CD4-positive, alpha-beta T cell treated with Interleukin-15 for 4 hours (primary cell): Measurements from ENCODE around the gene ABHD16B.
A peak's percentile ranks its signal among the peaks of the same experiment; 100 is the strongest.
"Not testable (repeated sequence)": the region's sequence is repeated elsewhere in the genome, so short reads cannot be mapped to it uniquely, and the experiment has no call there.

Experiments
- DNase-seq: peaks from one replicate; pipeline ENCODE4 v3.0.0-alpha.2; 2020; ENCODE audit warnings: low spot score

Gene ABHD16B

DNA sequence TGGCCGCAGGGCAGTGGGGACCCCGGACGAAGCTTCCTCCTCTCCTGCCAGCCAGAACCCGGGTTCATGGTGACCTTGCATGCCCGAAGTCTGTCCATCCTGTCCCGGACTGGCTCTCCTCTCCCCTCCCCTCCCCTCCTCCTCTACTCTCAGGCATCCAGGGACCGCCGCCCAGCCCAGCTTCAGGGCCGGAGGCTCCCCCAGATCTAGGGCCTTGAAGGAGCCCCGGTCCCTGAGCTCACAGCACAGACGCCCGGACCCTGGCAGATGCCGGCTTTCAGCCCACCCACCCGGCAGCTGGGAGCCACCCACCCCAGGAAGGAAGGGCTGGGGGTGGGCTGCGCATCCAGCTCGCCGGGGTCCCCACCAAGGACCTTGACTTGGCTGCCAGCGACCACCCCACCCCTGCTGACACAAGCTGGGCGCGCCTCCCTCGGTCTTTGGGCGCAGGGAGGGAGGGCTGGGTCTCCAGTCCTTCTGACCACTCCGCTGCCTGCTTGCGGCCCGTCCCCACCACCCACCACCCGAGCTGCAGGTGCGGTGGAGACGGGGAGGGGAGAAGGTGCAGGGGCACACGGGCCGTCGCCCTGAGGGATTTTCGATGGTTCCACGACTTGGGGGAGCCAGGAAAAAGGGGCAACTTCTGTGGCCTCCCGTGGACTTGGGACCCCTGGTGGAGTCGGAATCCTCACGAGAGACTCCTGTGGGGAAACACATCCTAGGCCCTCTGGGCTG lies 5.8 kb upstream of the ABHD16B start:
- no peak for DNase-seq

GRCh38 chr20:63856098-63856511 lies 5.2 kb upstream of the ABHD16B start:
- no peak for DNase-seq

GRCh38 chr20:63857764-63858392 lies 3.4 kb upstream of the ABHD16B start:
- DNase-seq, result no peak

GRCh38 chr20:63858393-63859165 lies 2.7 kb upstream of the ABHD16B start:
- no peak for DNase-seq

- DNase-seq, result no peak
Measured at GRCh38 chr20:63859166-63859699, 2.1 kb upstream of the ABHD16B start.

GRCh38 chr20:63860325-63861051 lies 810 bp upstream of the ABHD16B start:
- DNase-seq, result no peak

- no peak for DNase-seq
Measured at GRCh38 chr20:63861981-63862901, 943 bp downstream of the ABHD16B start.

DNA sequence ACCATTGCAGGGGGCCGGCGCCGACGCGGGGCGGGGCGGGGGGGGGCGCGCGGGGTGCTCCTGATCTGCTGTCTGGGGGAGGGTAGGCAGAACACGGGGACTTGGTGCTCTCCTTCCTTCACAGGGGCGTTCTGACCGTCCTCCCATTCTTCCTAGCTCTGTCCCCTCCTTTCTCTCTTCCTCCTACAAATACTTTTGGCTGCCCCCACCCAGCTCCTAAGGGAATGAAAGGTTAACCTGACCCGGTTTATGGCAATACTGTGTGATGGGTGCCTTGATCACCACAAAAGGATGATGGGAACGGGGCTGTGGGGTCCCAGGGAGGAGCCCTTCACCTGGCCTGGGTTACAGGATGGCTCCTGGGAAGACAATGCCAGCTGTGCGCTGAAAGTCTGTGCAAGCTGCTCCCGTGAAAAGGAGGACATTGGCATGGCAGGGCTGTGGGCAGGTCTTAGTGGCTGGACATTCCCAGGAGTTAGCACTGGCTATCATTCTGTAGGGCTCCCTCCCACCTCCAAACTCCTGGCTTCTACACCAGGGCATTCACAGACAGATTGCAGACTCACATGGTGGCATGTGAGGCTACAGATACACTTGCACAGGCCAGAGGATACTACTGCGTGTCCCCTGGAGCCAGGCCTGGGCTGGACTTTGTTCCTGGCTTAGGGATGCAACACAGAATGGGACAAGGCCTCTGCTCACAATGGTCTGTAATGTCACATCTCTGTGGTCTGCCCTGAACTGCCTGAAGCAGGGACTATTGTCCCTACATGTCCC lies 1.9 kb downstream of the ABHD16B start:
- DNase-seq, result no peak

DNA sequence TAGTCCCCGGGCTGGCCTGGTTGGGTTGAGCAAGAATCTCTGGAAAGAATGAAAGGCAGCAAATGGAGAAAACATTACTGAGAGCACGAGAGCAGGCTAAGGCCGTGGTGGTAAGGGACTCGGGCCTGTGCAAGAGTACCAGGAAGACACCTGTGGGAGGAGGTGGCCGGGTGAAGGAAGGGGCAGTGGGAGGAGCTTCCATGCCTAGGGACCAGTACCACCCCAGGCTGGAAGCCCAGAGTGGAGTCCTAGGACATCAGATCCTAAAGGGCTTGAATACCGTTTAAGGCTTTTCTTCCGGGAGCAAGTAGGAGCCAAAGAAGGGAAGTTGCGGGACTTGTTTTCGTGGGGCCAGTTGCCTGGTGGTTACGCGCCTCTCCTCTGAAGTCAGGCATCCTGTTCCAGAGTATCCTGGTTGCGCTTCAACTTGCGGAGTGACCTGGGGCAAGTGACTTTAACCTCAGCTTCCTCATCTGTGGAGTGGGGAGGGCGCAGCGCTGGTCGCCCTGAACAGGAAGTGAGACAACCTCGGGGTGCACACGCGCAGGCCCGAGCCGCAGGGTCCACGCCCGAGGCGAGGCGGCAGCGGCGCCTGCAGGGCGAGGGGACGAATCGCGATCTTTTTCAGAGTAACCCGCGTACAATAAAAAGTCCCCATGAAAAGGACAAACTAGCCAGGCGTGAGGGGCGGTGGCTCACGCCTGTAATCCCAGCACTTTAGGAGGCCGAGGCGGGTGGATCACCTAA lies 2.7 kb downstream of the ABHD16B start:
- DNase-seq, result peak; percentile 82

DNA sequence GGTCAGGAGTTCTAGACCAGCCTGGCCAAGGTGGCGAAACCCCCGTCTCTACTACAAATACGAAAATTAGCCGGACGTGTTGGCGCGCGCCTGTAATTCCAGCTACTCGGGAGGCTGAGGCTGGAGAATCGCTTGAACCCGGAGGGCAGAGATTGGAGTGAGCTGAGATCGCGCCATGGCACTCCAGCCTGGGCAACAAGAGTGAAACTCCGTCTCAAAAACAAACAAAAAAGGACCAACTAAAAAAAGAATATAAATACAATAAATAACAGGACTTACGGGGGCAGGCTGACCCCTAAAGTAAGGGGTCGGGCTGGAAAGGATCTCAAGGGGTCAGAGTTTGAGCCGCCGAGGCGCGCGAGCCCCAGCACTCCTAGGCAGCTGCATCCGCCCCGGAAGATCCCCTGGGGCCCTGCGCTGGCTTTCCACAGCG lies 3.3 kb downstream of the ABHD16B start:
- DNase-seq, result no peak

DNA sequence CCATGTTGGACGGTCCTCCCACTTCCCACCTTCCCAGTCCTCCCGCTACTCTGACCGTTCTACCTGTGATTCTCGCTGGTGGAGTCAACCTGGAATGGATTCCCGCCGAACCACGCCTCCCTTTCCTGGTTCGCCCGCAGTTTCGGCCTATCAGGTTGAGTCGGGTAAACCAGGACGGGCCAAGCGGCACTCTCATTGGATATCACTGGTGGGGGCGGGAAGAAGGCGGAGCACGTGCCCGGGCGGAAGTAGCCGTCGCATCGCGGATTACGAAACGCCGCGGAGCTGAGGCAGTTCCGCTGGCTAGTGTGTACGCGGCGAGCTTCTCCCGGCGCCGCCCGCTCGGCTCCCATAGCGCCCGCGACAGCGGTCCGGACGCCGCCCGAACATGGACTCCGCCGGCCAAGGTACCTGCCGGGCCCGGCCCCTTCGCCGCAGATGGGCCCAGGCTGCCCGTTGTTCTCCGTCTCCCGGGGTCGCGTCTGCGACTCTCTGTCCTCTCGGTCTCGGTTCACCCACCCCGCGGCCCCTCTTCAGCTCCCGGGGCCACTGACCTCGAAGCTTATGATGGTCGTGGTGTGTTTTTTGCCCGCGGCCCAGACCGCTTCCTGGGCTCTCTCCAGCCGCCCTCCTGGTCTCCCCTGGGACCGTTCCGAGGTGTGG lies 3.8 kb downstream of the ABHD16B start, which contains the start of gene TPD52L2:
Gene TPD52L2, plus strand, starts transcription at position 293 of the 663 bp plus-strand sequence. Its CDS starts 96 bp downstream, at position 389.
- DNase-seq, result peak; percentile 99

DNA sequence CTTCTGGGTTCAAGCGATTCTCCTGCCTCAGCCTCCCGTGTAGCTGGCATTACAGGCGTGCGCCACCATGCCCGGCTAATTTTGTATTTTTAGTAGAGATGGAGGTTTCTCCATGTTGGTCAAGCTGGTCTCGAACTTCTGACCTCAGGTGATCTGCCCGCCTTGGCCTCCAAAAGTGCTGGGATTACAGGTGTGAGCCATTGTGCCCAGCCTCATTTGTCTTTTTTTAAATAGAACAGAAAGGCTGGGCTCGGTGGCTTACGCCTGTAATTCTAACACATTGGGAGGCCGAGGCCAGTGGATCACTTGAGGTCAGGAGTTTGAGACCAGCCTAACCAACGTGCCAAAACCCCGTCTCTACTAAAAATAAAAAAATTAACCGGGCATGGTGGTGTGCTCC lies 5.7 kb downstream of the ABHD16B start:
- not testable (repeated sequence) for DNase-seq

DNA sequence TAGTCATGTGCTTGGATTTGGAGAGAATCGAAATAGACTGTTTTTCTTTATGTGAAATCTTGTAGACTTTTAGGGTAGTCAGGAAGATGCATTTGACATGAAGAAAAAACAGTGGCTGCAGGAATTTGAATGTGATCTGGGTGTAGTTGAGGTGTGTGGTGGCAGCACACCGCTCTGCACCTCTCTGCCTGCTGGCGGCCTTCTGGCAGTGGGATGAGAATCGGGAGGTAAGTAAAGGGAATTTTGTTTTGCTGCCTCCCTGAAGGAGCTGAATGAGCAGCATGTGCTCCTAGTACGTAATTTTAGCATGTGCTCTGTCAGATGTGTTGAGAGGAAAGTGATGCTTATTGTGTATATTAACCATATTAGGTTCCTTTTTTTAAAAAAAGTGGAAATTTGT lies 7.0 kb downstream of the ABHD16B start:
- DNase-seq, result no peak

- peak; percentile 50 for DNase-seq
Measured at GRCh38 chr20:63873477-63873971, 12.2 kb downstream of the ABHD16B start.

DNA sequence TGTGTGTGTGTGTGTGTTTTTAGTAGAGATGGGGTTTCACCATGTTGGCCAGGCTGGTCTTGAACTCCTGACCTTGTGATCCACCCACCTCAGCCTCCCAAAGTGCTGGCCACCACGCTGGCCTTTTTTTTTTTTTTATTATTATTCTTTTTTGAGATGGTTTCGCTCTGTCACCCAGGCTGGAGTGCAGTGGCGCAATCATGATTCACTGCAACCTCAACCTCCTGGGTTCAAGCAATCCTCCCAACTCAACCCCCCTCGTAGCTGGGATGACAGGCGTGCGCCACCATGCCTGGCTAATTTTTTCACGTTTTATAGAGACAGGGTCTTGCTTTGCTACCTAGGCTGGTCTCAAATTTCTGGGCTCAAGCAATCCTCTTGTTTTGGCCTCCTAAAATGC lies 12.9 kb downstream of the ABHD16B start:
- DNase-seq, result not testable (repeated sequence)

GRCh38 chr20:63876489-63877036 lies 15.3 kb downstream of the ABHD16B start:
- no peak for DNase-seq

- DNase-seq, result no peak
Measured at GRCh38 chr20:63877755-63878470, 16.6 kb downstream of the ABHD16B start.
